ENCODE measurements around the gene GAS2.
A peak's percentile ranks its signal among the peaks of the same experiment; 100 is the strongest.

The GAS2 gene

DNA sequence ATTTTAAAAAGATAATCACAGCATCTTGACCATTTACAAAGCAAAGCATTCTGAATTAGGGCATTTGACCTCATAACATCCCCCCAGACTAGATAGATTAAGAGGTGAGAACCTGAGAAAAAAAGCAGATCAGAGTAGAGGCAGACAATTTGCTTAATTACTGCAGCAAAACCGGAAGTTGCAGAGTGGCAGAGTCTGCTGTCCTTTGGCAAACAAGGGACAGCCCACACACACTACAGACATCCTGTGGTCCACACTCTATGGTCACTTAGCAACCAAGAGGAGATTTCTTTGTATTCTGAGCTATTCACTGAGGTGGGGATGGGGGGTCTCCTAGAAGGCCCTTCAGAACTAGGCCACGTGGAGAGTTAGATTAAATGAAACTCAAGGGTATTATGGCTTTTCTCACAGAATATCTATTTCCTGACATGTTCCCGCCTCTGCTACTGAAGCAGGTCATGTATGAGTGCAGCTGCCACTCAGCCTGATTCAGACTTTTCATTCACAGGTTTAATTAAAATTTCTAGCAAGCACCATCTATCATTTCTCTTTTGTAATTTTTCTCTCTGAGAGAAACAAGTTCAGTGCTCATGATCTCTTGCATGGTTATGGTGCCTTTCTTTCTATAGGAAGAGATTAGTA lies 114.7 kb downstream of the GAS2 start:
- no peak overlapping the region for H3K4me3 ChIP-seq (ENCODE audit: low read length)
- DNase-seq (ENCODE audit: low read depth): no peak
- TF ChIP-seq CTCF (conservative IDR thresholded peaks at IDR 0.05; ENCODE audit: low read depth, low read length): no peak

- no peak for DNase-seq (ENCODE audit: low read depth)
- no peak overlapping the region for H3K4me3 ChIP-seq (ENCODE audit: low read length)
- no peak for TF ChIP-seq CTCF (conservative IDR thresholded peaks at IDR 0.05; ENCODE audit: low read depth, low read length)
Measured at GRCh38 chr11:22785251-22785650, 118.8 kb downstream of the GAS2 start.

DNA sequence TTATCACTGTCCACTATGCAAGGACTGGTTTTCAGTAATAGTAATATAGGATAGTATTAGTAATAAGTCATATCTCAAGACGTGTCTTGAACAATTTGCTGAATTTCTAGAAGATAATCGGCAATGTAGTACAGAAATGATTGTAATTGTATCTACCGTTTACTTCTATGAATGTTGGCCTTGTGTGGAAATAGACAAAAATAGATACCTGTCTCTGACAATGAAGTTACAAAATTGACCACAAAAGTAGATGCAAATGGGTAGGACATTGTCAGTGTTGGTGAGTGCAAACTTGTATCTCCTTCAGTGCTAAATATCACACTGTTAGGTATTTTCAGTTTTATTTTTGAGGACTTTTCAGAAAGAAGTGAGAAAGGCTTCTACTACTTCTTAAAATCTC lies 120.1 kb downstream of the GAS2 start:
- H3K4me3 ChIP-seq (ENCODE audit: low read length): no peak overlapping the region
- no peak for TF ChIP-seq CTCF (conservative IDR thresholded peaks at IDR 0.05; ENCODE audit: low read depth, low read length)
- DNase-seq (ENCODE audit: low read depth): no peak

DNA sequence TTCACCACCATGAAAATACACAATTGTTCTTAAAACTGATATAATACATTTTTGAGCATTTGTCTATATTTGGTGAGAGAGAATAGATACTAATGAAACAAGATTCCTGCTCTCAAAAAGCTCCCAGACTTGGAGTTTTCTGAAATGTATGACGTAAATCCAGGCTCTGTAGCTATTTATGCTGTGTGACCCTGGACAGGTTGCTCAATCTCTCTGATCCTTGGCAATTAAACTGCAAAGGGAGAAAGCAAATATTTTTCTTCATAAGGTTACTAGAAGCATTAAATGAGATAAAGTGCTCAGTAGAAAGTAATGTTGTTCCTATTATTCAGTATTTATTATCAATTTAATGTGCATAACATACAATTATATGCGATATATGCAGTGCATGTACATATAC lies 120.6 kb downstream of the GAS2 start:
- DNase-seq (ENCODE audit: low read depth): no peak
- no peak overlapping the region for H3K4me3 ChIP-seq (ENCODE audit: low read length)
- no peak for TF ChIP-seq CTCF (conservative IDR thresholded peaks at IDR 0.05; ENCODE audit: low read depth, low read length)

GRCh38 chr11:22787551-22788162 lies 121.2 kb downstream of the GAS2 start:
- no peak for DNase-seq (ENCODE audit: low read depth)
- H3K4me3 ChIP-seq (ENCODE audit: low read length): no peak overlapping the region
- TF ChIP-seq CTCF (conservative IDR thresholded peaks at IDR 0.05; ENCODE audit: low read depth, low read length): peak; percentile 65

DNA sequence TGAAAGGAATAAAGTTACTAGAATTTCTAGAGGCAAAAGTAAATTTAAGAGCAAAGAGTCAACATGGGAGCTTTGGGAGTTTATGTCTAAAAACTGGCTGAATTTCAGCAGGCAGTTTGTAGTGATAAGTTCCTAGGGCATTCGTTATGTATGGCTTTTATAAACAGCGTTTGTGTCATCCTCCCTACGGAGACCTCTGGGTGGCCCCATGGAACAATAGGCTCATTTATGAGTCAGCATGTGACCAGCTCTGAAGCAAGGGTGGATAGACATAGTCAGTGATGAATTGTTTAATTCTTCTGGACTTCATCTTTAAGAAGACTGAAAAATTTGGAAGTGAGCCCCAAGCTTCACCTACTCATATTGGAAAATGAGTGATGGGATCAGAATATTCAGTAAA lies 126.1 kb downstream of the GAS2 start:
- no peak for TF ChIP-seq CTCF (conservative IDR thresholded peaks at IDR 0.05; ENCODE audit: low read depth, low read length)
- no peak for DNase-seq (ENCODE audit: low read depth)
- no peak overlapping the region for H3K4me3 ChIP-seq (ENCODE audit: low read length)

- no peak for DNase-seq (ENCODE audit: low read depth)
- TF ChIP-seq CTCF (conservative IDR thresholded peaks at IDR 0.05; ENCODE audit: low read depth, low read length): no peak
- no peak overlapping the region for H3K4me3 ChIP-seq (ENCODE audit: low read length)
Measured at GRCh38 chr11:22795914-22796313, 129.5 kb downstream of the GAS2 start.
